HG02973 (cell line): ENCODE measurements around the gene CD163.
"Not testable (repeated sequence)": the region's sequence is repeated elsewhere in the genome, so short reads cannot be mapped to it uniquely, and the experiment has no call there.

Source experiments
- ATAC-seq: cut with Tn5 transposase; IDR thresholded peaks from one replicate; pipeline ENCODE4 v1.9.1; 2021; ENCODE audit warnings: moderate library complexity; ENCODE audit not compliant: unreplicated experiment

CD163 gene

GRCh38 chr12:7503686-7504415, at the start of gene CD163:
Gene CD163 (minus strand): TSS chr12:7503777. CDS start chr12:7503690, 87 bp downstream.
- no peak for ATAC-seq

- ATAC-seq: no peak
Observed at GRCh38 chr12:7542813-7543212, 39.2 kb upstream of the CD163 start.

GRCh38 chr12:7542046-7542445, 38.5 kb upstream of the CD163 start:
- no peak for ATAC-seq

DNA sequence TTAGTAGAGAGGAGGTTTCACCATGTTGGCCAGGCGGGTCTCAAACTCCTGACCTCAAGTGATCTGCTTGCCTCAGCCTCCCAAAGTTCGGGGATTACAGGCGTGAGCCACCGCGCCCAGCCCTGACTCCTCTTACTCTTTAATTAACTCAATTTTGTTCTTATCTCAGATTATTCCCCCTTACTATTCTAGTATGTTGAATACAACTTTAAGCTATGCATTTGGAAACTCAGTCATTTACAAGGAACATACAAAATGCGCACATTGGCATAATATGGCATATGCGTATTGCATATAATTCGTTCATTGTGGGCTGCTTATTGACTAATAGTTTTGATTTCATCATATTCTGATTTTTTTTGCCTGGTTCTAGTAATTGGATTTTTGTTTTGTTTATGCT, 10.8 kb upstream of the CD163 start:
- no peak for ATAC-seq

- no peak for ATAC-seq
Observed at GRCh38 chr12:7512553-7512952, 9.0 kb upstream of the CD163 start.

- ATAC-seq: not testable (repeated sequence)
Observed at GRCh38 chr12:7509793-7510470, 6.4 kb upstream of the CD163 start.

DNA sequence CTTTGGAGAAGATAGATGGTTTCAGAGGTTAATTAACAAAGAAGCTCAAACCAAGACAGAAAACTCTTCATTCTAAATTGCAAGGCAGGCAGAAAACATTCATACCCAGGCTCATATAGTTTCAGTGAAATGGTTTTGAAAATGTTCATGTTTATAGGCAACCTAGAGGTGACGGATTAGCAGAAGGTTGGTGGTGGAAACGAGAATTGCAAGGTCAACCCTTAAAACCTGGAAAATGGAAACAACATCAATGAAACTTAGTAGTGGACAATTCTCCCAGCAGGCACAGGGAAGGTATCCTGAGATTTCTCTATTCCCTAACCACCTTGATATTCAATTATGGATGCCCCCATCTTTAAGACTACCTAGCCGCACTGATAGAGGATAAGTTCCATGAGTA, 965 bp downstream of the CD163 start:
- ATAC-seq: no peak

DNA sequence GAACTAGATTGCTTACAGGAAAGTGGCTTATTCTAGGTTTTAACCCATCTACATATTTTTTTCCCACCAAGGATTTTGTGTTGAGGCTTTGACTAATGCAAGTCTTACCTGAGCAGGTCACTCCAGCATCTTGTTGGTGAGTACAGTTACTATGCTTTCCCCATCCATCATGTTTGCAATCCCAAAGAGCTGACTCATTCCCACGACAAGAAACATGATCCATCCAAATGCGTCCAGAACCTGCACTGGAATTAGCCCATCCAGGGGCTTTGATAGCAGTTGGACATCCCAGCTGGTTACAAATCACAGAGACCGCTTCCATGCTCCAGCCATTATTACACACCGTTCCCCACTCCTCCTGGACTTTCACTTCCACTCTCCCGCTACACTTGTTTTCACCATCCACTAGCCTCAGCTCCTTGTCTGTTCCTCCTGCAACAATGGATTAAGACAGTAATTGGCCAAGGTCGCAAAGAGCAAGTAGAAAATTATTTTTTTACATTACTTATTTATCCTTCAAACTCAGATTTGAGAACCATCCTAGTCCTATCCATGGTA, 2.5 kb downstream of the CD163 start:
- no peak for ATAC-seq

GRCh38 chr12:7499636-7500035, 3.9 kb downstream of the CD163 start:
- ATAC-seq: no peak

- no peak for ATAC-seq
Observed at GRCh38 chr12:7498809-7499208, 4.8 kb downstream of the CD163 start.

GRCh38 chr12:7497661-7498060, 5.9 kb downstream of the CD163 start:
- no peak for ATAC-seq

GRCh38 chr12:7496451-7496850, 7.1 kb downstream of the CD163 start:
- ATAC-seq: no peak

- no peak for ATAC-seq
Observed at GRCh38 chr12:7495136-7495535, 8.4 kb downstream of the CD163 start.

GRCh38 chr12:7493006-7493405, 10.6 kb downstream of the CD163 start:
- ATAC-seq: no peak

DNA sequence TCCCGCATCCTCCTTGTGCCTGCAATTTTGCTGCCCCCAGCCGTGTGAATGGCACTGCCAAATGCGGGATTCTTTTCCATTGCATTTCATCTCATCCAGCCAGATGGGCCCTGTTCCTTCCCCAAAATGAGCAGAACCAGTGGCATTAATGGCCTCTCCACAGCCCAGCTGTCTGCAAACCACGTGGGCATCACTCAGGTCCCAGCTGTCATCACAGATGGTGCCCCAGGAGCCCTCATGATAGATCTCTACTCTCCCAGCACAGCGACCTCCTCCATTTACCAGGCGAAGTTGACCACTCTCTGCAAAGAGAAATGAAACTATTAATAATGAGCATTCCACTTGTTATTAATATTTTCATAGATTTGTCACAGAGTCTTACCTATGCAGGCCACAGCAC, 17.1 kb downstream of the CD163 start:
- no peak for ATAC-seq

GRCh38 chr12:7485095-7485494, 18.5 kb downstream of the CD163 start:
- no peak for ATAC-seq

GRCh38 chr12:7483343-7483742, 20.2 kb downstream of the CD163 start:
- ATAC-seq: no peak

DNA sequence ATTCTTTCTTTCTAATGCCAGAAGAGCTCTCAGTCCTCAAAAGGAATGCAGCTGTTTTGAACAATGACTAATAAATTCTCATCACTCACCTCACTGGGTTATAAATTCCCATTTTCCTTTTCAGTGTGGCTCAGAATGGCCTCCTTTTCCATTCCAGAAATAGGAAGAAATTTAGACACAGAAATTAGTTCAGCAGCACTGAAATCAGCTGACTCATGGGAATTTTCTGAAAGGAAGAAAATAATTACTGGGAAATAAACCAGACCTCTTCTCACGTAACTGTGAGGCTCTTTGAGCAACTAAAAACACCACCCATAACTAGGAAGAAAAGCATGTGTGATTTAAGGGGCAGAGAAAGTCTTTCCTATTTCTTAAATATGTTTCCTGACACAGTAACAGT, 23.8 kb downstream of the CD163 start:
- no peak for ATAC-seq

- no peak for ATAC-seq
Observed at GRCh38 chr12:7472060-7472459, 31.5 kb downstream of the CD163 start.

- peak; percentile 50 for ATAC-seq
Observed at GRCh38 chr12:7460375-7461259, 43.0 kb downstream of the CD163 start.

DNA sequence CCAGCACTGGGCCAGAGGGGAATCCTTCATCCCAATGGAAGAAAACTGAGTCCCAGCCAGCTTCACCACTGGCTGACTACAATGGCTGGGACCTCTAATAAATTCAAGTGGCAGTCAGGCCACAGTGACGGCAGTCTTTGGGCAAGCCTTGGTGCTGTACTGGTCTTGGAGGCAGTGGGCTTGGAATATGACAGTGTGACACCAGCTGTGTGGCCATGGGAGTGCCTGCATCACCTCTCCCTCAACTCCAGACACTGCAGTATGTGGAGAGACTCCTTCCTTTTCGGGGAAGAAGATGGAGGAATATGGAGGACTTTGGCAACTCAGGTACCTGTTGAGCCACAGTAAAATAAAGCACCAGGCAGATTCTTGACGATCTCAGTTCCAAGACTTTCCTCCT, 43.6 kb downstream of the CD163 start:
- no peak for ATAC-seq
